Activated T-helper 9 cell treated with anti-CD3 and anti-CD28 coated beads, Interleukin-2, amount 50 U/mL, for 16 hours (primary cell): ENCODE data around the gene ERC2.

Experiments
- DNase-seq: peaks from one replicate; pipeline ENCODE4 v3.0.0-alpha.2; 2020; ENCODE audit warnings: low read depth

ERC2 gene

DNA sequence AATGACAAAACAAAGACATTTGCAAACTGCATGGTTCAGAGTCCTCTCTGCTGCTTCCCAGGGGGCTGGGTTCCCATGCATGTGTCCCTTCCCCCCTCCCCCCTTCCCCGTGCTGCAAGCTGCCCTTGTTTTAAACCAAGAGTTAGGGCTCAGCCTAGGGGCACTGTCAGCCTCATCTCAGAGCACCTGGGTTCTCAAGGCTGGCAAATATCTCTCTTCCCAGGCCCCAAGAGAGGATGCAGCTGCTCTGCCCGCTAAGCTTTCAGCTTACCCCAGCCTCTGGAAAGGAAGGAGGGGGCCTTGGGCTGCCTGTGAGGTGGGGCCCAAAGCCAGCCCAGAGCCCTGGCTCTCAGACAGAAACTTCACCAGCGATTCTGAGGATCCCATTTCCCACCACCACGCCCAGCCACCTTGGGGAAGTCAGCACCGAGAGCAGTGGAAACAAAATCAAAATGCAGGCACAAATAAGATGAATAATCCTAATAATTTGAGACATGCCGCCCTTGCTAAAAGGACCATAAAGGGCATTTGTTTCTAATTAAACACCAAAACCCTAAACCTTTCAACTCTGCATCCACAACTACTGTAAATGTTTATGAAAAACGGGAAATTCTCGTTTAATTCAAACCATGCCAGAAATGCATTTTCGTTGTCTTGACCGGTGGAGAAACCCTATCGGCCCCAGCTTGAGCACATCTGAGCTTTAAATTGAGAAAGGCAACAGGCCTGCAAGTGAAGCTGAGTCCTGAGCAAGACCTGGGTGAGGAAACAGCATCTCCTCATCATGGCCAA is 913.4 kb downstream of the ERC2 start:
- no peak for DNase-seq

DNA sequence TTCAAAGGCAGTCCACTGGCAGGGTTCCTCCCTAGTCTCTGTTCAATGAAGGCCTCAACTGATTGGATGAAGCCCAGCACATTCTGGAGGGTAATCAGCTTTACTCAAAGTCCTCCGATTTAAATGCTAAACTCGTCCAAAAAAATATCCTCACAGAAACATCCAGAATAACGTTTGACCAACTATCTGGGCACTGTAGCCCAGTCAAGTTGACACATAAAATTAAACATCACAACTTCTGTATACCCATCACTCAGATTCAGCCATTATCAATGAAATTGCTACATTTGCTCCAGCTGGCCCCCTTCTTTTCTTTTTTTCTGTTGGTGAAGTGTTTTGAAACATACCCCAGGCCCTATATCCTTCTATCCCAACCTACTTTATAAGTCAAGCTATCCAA is 916.6 kb downstream of the ERC2 start:
- no peak for DNase-seq

- DNase-seq: no peak
Measured at GRCh38 chr3:55549177-55549576, 919.1 kb downstream of the ERC2 start.

DNA sequence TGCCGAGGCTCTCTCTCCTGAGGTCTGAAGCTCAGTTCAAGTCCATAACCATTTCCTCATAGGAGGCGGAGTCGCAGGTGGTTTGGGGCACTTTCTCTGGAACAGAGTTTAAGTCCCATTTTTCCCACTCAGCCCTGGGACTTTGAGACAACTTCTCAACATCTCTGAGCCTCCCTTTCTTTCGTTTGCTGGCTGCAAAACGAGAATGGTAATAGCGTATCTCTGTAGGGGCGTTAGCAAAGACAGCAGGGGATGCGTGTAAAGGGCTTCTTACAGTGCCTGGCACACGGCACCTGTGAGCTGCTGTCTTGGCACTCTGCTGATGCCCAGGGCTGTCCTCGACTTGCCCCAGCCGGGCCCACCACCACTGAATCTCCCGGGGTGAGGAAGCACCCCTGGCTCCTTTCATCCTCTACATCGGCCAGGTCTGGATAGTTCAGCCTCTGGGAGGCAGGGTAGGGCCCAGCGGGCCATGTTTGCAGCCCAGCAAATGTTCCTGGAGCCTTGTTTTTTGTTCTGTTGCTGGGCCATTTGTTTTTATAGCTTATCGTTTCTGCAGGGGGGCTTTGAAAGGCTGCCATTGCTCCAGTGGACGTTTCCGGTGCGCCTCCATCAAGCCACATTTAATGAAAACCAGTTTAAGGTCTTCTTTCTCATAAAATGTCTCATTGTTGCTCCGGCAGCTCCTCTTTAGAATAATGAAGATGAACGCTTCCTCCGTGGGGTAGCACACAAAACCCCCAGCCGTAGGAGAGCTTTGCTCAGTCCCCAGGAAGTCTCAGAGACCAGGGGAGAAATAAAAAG is 921.2 kb downstream of the ERC2 start:
- DNase-seq: no peak

DNA sequence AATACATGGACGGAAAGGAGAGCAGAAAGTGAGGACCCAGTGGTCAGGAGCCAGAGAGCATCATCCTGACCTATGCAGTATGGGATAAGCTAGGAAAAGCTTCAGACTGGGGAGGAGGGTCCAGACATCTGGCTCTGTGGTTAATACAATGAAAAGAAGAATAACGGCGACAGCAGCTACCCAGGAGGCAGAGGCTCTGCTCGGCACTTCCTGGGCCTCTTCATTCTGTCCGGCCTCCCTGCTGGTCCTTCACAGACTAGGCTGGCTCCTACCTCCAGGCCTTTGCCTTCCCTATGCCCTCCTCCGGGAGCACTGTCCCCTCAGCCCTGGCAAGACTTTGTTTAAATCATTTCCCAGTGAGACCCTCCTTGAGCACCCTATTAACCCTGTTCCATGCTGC is 922.3 kb downstream of the ERC2 start:
- DNase-seq: no peak

DNA sequence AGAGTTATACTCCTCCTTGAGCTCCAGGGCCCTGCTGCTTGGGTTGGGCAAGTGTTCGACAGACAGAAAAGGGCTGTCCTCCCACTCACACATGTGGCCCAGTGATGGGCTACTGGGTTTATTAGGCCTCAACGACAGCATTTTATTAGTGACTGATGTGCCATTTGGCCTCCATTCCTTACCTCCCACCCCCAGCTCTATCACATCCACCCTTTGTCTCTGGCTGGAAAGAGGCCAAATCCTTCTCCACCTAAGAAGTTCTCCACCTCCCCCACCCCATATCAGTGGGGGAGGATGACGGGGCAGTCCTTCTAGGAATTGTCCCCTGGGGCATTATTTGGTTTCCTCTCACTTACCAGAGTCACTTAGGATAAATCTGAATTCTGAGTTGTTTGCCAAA is 924.0 kb downstream of the ERC2 start:
- no peak for DNase-seq

- DNase-seq: no peak
Measured at GRCh38 chr3:55543181-55543614, 925.1 kb downstream of the ERC2 start.

GRCh38 chr3:55541456-55541855 is 926.8 kb downstream of the ERC2 start:
- DNase-seq: no peak

GRCh38 chr3:55541016-55541415 is 927.3 kb downstream of the ERC2 start:
- no peak for DNase-seq

DNA sequence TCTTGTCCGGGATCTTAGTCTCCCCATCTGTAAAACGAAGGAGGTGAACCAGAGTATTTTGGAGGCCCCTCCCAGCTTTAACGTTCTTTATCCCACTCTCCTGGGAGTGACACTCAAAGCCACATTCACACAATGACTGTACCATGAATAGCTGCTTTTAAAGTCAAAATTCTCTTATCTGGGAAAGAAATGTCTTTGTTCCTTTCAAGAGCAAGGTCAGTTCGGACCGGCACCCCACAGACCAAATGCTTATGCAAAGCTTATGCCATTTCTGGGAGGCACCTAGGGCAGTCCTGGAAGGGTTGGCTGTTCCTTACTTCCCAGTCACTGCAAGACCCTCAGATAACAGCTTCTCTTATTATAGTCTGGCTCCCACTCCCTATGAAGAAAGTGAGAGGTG is 927.7 kb downstream of the ERC2 start:
- DNase-seq: no peak

DNA sequence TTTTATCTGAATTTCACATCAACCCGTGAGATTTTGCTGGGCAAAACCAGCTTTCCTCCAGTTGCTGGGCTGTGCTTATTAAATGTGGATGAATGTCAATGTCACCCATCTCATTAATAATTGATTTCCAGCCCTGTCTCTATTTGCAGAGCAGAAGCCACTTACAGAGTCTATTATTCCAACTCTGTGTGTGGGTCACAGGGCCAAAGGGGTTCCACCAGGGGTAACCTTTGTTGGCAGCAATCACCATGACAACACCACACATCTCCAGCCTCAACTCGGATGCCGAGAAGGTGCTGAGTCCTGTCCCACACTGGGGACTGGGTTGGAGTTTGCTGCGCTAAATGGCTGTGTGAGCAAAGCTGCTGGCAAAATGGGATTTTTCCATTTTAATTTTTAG is 930.1 kb downstream of the ERC2 start:
- DNase-seq: no peak

- no peak for DNase-seq
Measured at GRCh38 chr3:55537563-55537962, 930.7 kb downstream of the ERC2 start.

GRCh38 chr3:55537129-55537528 is 931.1 kb downstream of the ERC2 start:
- DNase-seq: no peak

DNA sequence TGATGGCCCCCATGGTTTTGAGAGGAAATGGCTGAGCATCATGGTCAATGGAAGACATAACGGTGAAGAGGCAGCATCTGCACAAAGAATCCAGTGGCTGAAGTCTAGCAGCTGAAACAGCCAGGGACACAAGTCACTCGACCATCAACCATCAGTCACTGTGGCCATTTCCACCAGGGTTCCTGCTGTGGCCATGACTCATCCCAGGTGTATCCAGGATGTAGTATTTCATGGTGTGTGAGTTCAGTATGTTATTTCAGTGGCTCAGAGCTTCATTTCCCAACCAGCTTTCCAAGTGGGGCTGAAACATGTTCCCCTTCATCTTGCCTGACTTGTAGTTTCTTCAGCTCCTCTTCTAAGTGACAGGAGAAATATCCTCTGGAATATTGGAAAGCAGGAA is 933.4 kb downstream of the ERC2 start:
- DNase-seq: no peak

DNA sequence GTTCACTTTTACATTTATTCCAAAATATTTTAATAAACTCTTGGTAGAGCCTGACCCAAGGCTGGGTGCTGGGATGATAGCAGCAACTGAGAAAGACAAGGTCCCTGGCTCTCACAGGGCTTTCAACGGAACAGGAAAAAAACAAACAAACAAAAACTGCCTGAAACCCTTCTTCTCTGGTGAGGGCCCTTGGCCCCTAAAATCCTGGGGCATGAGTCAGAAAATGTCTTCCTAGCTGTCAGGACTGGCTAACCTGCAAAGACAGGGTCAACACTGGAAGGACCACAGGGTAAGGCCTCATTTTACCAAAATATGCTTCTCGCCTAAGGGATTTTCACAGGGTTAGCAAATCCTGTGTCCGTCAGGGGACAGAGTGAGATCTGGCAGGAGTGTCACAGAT is 935.5 kb downstream of the ERC2 start:
- no peak for DNase-seq

- DNase-seq: no peak
Measured at GRCh38 chr3:55531321-55531720, 936.9 kb downstream of the ERC2 start.

DNA sequence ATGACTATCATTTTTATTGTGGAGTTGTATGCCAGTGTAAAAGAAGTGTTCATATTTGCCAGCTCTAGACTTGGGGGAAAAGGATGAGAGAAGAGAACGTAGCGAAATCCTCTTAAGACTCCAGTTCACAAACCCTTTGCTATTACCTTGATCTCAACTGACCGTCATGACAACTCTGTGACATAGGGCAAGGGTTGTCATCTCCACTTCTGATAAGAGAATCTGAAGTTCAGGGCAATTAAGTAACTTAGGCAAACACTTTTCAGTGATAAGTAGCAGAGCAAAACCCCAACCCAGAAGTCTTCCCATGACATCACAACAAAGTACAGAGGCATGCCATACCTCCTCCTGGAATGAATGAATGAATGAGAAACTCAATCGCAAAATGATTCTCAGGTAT is 940.9 kb downstream of the ERC2 start:
- no peak for DNase-seq

DNA sequence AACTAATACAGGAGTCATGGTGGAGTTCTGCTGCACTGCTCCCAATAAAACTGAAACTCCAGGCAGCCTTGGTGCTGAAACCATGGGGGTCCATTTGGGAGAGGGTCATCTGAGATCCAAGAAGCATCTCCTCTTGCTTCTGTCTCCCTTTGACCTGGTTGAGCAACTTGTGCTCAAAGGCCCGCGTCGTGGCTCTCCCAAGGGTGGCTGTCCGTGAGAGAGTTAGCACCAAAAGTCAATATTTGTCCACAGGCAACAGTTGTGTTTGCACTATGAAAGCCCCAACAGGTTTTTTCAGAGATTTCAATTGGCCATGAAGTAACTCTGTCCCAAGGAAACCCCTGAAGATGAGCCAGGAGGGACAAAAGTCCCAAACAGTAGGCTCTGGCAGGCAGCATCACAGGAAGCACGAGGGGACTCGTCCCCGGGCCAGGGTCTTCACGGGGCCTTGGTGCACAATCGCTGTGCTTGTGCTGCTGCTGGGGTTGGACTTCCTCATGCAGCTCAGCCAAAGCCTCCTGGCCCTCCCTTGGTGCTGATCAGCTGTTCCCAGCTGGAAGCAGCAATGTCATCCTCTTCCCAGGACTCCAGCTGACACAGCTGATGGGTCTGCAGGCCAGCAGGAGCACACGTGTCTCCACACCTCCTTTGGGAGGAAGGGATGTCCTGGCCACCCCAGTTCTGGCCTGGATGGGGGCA is 941.8 kb downstream of the ERC2 start:
- DNase-seq: no peak

GRCh38 chr3:55525436-55525835 is 942.8 kb downstream of the ERC2 start:
- no peak for DNase-seq

DNA sequence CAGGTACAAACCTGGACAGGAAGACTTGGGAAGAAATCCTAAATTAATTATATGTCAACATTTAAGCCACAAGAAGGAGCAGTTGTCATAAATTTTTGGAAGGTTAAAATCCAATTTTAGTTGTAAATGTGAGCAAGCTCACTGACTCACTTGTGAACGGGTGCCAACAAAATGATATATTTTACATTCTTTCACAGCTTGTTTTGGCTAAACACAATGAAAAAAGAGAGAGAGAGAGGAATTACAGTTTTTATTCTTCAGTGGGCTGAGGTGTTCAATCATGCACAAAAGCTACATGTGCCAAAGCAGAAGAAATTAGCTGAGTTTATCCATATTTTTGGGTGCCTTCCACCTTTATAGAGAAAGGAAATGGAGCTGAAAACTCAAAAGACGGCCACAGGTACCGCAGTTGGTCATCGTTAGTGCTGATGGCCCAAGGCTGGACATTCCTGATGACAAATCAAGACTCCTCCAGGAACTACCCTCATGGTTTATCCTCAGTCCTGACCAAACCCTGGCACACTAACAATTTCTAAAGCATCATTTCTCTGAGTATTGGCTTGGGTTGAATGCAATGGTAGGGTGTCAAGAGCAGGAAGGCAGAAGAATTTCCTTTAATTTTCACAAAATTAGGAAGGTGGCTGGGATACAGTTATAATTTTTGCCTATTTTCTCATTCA is 943.6 kb downstream of the ERC2 start:
- DNase-seq: no peak

DNA sequence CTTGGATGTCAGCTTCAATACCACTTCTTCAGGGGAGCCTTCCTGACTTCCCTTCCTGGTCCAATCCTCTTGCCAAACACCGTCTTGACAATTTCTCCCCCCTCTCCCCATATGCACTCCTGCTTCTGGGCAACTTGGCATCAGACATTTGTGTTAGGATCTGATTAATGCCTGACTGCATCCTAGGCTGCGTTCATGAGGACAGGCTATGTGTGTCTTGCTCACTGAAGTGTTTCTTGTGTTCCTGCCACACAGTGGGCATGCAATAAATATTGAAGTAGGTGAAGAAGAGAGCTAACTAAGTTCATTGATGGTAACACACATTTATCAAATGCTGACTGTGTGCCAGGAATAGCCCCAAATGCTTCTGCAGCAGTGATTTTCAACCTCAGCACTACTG is 944.8 kb downstream of the ERC2 start:
- DNase-seq: no peak

DNA sequence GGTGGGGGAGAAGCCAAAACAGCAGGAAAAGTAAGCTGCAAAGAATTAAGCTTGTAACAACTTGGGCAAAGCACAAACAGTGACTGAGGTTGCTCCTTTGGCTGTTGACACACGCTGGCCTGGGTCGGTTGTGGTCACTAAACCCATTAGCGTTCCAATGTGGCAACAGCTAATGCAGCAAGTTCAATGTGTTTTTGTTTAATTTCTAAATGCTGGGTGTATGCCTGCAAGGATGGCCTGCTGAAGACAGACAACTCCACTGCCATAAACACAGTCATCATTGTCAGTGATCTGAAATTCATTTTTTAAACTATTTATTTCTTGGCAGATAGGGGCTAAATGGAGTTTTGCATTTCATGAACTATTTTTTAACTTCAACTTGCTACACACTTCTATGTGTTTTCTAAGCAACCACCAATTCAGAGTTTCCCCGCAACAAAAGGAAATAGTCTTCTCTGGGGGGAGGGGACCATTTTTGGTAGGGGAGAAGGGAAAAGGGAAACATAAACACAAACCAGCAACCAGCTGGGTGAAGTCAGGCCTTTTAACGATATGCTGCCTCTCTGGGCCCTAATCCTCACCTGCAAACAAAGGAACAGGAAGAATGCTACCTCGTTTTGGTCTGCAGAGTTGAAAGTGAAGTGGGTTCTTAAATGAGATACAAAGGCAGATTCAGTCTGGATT is 946.4 kb downstream of the ERC2 start:
- no peak for DNase-seq
